ENCODE results near the gene NID1.
"Not testable (repeated sequence)": the region's sequence is repeated elsewhere in the genome, so short reads cannot be mapped to it uniquely, and the experiment has no call there.

Gene NID1

GRCh38 chr1:236082526-236082925, 17.6 kb upstream of the NID1 start:
- H3K27ac ChIP-seq = no peak overlapping the region
- TF ChIP-seq ZFX (IDR thresholded peaks at IDR 0.05) (no peak), CTCF (conservative IDR thresholded peaks at IDR 0.05) (no peak)

DNA sequence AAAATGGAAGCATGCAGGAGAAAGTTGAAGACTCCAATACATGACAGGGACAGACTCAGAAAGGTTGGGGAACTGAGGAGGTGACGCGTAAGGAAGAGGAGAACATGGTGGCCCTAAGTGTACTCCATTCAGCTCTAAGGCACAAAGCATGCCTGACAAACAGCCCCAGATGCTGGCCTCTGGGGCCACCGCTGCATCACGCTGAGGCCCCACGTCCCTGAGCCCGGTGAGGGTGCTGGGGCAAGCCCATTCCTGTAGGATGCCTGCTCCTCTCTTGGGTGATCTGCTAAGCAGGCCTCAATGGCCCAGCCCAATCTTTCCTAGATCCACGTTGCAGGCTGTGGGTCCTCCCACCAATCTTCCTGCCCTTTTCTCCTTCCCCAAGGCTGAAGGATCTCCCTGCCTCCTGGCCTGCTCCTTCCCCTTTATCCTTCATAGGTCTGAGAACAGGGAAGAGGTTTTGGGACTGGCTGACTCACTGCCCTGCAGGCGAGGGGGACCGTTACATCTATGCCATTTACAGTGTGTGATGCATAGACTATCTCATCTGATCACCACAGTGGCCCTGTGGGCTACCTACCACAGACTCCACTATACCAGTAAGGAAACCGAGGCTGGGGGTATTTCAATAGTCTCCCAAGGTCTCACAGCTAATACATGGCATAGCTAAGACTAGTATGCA, 16.8 kb upstream of the NID1 start:
- no peak overlapping the region for H3K27ac ChIP-seq

DNA sequence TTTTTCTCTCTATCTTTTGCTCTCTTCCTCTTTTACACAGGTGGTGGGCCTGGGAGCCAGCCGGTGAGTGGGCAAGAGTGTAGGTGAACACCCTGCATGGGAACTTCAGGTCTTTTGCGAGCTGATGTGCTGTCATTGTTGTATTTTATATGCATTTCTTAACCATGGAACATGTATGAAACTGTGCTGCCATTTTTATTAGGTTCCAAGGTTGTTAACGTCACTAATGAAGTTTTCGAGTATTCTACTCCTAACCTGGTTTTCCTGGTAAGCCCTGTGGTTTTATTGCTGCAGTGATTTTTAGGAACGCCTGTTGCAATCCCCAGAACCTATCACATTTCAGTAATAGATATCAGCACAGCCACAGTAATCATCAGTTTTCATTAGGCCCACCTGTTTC, 14.8 kb upstream of the NID1 start:
- no peak for TF ChIP-seq CTCF (conservative IDR thresholded peaks at IDR 0.05)
- no peak for TF ChIP-seq ZFX (IDR thresholded peaks at IDR 0.05)
- H3K27ac ChIP-seq = no peak overlapping the region

More for the DNA sequence above, 16.8 kb upstream of the NID1 start:
- TF ChIP-seq ZFX (IDR thresholded peaks at IDR 0.05) (no peak), CTCF (conservative IDR thresholded peaks at IDR 0.05) (no peak)

GRCh38 chr1:236078993-236079392, 14.1 kb upstream of the NID1 start:
- TF ChIP-seq ZFX (IDR thresholded peaks at IDR 0.05) (no peak), CTCF (conservative IDR thresholded peaks at IDR 0.05) (no peak)
- no peak overlapping the region for H3K27ac ChIP-seq

GRCh38 chr1:236078077-236078476, 13.2 kb upstream of the NID1 start:
- not testable (repeated sequence) for H3K27ac ChIP-seq

- no peak overlapping the region for H3K27ac ChIP-seq
- TF ChIP-seq CTCF (conservative IDR thresholded peaks at IDR 0.05) = no peak
- TF ChIP-seq ZFX (IDR thresholded peaks at IDR 0.05) = no peak
Observed at GRCh38 chr1:236075848-236076247, 11.0 kb upstream of the NID1 start.

GRCh38 chr1:236073307-236073897, 8.5 kb upstream of the NID1 start:
- TF ChIP-seq ZFX (IDR thresholded peaks at IDR 0.05) = no peak
- TF ChIP-seq CTCF (conservative IDR thresholded peaks at IDR 0.05) = no peak
- H3K27ac ChIP-seq = no peak overlapping the region

GRCh38 chr1:236072001-236072400, 7.1 kb upstream of the NID1 start:
- H3K27ac ChIP-seq = no peak overlapping the region
- TF ChIP-seq CTCF (conservative IDR thresholded peaks at IDR 0.05) (no peak), ZFX (IDR thresholded peaks at IDR 0.05) (no peak)

All from C4-2B (cell line).